Activated T-helper 1 cell treated with anti-CD3 and anti-CD28 coated beads, Interleukin-2, amount 50 U/mL, for 16 hours (primary cell): Measurements from ENCODE around the gene CD226.
"Not testable (repeated sequence)": the region's sequence is repeated elsewhere in the genome, so short reads cannot be mapped to it uniquely, and the experiment has no call there.

ENCODE experiments used
- DNase-seq, 2 donors: peaks; one replicate each; pipeline ENCODE4 v3.0.0-alpha.2; 2020; ENCODE audit warnings: low read depth in 1 of 2, low spot score in 1 of 2

The CD226 gene

DNA sequence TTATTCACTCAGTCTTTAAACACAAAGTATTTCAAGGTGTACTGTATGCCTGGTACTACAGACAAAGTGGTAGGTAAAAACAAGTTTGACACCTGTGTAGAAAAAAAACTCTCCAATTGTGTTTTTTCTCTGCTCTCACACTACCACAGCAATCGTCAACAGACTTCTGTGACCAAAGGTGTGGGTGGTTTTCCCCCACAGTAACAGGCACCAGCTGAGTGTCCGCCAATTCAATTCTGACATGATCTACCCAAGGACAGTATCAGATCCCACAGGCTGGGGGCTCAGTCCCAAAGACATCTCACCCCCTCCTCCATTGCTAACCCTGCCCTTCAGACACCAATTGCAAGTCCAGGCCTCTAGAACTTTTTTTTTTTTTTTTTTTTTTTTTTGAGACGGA, 71.2 kb downstream of the CD226 start:
- no peak for DNase-seq

DNA sequence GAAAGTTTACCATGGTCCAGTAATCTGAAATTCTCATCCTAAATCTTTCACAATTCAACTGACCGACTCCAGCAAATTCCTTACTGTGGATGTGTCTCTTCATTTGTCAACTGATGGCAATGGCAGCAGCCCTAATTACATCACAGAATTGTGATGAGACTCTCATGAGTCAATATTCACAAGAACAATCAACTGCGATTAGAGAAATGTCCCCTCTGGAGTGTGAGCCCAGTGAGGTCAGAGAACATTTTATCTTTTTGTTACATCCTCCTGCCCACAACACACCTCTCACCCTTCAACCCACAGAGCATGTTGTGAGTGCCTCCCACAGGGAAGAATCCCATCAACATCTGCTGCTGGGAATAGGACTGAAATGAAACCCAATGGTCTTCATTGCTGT, 73.6 kb downstream of the CD226 start:
- no peak for DNase-seq

DNA sequence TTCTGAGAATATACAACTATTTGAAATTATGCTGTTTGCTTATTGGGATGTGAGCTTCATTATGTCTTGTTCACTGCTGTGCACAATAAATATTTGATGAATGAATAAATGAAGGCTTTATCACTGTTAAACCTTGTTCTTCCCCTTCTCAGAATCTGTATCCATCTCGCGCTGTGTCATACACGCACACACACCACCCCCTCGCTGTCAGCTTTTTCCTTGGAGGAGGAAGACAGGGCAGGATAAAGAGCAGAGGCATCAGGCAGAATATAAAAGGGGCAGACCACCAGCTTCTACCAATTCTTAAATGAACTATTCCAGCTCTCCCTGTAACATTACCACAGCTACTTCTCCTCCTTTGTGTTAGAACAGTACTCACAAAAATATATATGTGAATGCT, 75.0 kb downstream of the CD226 start:
- no peak for DNase-seq

DNA sequence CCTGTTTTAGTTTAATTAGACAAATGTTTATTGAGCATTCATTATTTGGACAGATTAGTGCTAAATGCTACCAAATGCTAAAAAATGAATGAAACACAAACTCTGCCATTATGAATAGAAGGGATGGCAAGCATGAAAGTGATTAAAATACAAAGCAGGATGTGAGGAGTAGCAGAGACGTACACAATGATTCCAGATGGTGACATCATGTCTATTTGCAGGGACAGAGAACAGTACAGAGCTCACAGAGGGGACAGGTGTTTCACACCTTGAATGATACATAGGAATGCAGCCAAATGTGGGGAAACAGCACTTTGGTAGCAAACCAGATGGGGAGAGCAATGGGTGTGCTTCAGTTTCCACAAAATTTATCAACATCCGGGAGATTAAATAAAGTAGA, 76.3 kb downstream of the CD226 start:
- DNase-seq, result no peak

DNA sequence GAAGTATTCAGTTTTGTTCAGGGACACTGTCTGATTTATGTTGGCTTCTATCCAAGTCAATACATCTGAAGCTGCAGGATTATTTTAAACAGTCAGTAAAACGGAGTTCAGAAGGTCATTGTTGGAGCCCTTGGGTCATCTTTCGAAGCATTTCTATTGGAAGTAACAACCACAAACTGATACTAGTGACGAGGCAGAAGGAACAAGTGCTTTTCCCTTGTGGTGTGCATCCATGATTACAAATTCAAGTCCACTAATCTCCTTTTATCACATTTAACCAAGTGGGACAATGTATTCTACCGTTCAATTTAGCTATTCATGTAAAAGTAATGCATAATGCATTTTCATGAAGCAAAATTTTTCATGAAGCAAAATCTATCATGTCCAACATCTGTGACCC, 76.9 kb downstream of the CD226 start:
- no peak for DNase-seq

DNA sequence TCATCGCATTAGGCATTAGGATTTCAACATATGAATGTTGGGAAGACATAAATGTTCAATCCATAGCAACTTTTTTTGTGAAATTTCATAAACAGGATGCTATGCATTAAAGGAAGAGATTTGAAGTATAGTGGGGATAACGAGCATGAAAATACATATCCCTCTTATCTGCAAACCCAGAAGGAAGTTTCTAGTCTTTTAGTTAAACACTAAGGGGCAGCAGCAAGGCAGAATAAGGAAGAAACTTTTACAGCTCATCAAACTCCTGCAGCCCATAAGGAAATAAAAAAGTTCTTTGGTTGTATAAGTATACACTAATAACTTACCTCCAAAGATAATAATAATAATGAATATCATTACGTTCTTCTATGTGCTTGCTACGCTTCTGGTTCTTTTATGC, 81.5 kb downstream of the CD226 start:
- DNase-seq, result no peak

DNA sequence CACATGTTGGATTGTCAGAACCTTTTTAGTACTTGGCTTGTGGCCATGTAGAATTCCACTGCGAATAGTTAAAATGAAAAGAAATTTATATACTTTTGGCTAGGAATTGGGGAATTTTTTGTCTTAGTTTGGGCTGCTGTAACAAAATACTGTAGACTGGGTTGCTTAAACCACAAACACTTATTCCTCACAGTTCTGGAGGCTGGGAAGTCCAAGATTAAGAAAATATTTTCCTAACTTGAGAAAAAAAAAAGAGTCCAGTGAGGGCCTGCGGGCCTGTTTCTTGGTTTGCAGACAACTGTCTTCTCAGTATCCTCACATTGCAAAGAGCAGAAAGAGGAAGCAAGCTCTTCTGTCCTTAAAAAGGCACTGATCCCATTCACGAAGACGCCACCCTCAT, 81.9 kb downstream of the CD226 start:
- no peak for DNase-seq

DNA sequence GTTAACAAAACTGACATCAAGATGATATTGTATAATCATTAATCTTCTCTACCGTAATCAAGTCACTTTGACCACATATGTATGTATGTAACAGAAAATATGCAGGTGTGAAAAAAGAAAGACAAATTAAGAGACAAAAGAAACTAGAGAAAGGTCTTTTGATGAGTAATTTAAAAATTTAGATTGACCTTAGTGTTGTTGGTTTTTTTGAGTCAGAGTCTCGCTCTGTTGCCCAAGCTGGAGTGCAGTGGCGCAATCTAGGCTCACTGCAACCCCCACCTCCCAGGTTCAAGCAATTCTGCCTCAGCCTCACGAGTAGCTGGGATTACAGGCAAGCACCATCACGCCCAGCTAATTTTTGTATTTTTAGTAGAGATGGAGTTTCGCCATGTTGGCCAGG, 82.9 kb downstream of the CD226 start:
- DNase-seq, result not testable (repeated sequence)

DNA sequence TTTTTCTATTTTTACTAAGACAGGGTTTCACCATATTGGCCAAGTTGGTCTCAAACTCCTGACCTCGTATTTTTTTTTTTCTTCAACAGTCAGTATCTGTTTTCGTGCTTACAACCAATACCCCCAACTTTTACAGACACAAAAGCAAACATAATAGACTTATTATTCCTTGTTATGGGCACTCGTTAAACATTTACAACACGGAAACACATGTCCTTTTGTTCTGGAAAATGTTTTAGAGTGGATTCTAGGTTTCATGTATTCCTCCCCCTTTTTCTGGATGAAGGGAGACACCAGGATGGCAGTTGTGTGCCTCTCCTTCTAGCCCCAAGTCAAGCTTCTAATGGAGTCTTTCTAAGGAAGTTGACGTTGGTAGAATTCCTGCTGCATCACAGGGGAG, 88.8 kb downstream of the CD226 start:
- DNase-seq, result no peak

DNA sequence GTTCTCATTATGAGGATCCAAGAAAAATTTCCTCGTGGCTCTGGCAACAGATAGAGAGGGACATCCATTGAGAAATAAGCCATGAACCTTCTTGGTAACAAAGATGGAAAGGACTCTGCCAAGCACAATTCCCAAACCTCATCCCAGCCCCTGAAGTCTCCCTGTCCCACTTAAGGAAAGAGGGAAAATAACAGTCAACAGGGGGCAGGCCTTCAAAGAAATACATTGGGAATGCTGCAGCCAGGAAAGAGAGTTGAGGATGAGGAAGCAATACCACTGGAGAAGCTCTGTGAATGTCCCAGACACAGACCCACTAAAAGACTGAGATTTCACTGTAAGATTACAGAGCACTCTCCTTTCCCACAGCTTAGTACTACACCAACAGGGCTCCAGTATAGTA, 93.2 kb downstream of the CD226 start:
- no peak for DNase-seq

DNA sequence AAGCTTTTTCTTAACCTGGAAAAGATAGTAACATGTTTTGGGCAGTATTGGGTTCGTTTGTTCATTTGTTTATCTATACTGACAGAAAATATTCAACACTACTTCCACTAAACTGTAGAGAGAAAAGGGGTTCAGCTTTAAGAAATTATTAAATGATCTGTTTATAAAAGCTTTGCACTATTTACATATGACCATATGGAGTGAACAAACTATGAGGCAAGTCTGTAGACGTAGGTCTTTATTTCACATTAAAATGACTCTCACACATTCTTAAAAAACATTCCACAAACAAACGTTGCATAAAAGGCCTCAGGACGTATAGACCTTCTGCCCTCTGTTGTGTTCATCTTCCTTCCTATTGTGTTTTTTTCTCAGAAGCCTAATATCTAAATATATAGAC, 94.6 kb downstream of the CD226 start:
- no peak for DNase-seq

DNA sequence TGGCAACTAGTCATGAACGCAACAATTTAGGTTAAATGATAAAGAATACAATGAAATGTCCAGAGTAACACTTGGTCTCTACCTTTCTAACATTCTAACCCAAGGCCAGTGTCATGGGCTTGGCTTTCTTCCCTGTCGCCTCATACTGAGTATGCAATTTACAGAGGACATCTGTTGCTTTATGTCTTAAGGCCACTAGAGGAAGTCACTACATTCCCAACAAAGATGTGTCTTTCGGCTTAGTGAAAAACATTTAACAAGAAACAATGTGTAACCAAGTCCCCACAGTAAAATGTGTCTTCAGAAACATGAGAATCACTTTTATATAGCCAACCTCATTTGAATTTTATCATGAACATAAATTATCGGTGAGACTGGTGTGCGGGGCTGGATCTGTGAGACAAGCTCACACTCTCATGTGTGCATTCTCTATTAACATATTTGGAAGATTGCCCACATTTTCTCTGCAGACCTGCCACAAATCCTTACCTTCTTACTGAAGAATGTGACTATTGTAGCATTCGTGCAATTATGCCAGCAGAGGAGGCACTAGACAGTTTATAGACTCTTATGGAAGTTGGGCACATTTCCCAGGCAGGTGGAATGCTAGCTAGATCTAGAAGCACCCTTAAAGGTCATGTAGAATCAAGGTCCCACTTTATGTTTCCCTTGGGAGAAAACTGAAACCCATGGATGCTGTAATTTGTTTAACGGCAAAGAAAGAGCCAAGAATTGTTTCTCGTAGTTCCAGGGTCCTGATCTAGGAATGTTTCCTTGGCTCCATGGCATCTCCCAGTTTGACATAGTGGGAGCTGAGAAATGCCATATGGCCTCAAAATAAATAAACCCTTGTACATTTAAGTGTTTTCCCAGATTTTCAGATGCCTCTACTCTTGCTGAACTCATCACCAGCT, 101.8 kb downstream of the CD226 start:
- DNase-seq, result no peak

DNA sequence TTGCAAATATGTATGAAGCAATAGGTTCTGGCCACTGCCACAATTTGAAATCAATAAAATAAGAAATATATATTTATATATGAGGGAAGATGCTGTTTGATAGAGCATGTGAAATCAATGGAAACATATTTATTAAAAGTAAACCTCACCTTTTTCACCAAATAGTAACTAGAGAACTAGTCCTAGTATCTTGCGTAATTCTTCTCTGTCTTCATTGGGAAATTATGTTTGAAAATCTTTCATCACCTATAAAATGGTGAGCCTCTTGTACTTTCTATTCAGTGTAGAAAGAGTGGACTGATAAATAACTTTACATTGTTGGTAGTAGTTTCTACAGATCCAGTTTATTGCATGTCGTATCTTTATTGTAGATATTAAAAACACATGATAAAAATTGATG, 103.0 kb downstream of the CD226 start:
- DNase-seq, result no peak

DNA sequence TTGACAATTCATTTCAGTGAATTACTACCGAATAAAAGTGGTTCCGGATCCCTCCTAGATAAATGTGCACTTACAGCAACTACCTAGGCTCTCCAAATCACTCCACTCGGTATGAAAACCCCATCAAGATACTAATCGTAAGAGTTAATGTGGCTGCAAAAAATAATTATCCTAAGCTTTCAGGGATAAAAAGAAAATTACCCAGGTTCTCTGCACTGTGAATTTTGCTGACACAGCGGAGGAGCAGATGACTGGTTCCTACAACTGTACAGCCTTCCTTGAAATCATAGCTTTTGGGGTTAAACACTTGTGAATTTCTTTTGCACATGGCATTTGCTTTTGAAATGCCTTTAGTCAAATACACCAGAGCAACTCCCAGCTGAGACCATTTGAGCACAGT, 104.7 kb downstream of the CD226 start:
- DNase-seq, result no peak

DNA sequence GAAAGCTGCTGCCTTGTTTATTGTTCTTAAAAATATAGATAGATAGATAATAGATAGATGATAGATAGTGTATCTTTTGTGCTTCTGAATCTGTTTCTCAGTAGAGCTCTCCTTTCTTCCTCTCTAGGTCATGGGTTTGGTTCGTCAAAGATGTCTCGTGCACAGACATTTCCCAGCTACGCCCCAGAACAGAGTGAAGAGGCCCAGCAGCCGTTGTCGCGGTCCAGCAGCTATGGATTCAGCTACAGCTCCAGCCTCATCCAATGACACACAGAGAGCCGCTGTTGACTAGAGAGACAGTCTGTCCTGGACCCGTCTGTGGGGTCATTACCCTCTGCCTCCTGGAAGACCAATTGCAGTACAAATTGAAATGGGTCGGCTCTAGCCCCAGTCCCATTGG, 106.6 kb downstream of the CD226 start:
- no peak for DNase-seq

DNA sequence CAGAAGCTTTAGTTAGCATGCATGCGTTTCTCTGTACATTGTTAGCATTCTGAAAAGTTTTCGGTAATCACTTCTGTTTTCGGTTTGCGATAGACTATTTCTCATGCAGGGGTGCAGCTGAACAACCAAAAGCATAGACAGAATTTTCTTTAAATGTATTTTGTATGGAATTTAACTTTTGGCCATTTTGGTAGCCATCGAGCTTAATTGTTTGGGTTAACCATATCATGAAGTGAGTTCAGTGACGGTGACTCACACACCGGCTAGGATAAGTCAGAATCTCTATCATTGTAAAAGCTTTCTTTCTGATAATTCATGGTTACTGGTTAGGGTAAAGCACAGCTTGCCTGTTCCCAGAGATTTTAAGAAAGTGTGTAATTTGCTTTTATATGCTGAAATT, 107.2 kb downstream of the CD226 start:
- no peak for DNase-seq

DNA sequence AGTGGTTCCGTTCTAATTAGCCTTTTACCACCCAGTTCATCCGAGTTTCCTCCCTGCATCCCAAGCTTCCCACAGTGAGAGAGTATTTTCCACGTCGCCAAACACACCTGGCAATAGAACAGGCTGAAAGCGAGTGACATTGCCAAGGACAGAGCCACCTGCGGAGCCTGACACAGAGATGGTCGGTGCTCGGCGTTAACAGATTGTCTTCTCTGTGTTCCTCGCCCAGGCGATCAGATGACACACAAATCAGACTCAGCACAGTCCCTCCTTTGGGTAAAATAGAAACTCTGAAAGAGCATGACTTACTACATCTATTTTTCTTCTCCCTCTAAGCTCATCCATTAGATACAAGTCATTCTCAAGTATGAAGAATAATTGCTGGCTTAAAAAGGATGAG, 107.7 kb downstream of the CD226 start:
- DNase-seq, result no peak

DNA sequence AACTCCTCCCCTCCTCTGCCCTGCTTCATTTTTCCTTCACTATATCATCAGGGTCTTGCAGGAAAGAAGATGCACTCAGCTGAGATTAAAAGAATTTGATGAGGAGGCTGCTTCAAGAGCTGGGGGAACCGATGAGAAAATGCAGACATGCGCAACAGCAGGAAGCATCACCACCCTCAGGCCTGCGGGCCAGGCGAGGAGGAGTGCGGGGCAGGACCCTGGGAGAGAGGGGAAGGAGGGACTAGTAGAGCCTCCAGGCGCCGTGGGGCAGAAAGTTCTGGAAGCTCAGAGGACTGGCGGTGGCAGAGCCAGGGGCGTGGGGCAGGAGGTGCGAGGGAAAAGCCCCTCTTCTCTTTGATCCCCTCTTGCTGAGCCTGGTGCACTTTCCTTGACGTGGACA, 108.2 kb downstream of the CD226 start:
- no peak for DNase-seq

DNA sequence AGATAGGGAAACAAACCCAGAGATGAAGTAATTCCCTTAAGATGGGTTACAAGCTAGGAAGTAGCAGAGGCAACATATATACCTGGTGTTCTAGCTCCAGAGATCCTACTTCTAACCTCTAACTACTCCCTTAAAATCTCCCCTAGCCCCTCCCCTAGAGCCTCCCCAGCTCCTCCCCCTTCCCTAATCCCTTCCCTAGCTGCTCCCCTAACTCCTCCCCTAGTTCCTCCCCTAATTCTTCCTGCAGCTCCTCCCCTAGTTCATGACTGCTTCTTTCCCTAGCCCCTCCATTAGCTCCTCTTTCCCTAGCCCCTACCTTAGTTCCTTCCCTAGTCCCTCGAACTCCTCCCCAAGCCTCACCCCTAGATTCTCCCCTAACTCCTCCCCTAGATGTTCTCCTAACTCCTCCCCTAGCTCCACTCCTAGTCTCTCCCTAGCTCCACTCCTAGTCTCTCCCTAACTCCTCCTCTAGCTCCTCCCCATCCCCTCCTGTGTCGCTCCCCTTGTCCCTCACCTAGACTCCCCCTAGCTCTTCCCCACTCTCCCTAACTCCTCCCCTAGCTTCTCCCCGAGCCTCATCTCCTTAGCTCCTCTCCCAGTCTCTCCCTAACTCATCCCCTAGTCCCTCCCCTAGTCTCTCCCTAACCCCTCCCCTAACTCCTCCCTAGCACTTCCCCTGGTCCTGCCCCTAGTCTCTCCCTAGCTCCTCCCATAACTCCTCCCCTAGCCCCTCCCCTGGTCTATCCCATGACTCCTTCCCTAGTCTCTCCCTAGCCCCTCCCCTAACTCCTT, 108.9 kb downstream of the CD226 start:
- DNase-seq, result no peak

DNA sequence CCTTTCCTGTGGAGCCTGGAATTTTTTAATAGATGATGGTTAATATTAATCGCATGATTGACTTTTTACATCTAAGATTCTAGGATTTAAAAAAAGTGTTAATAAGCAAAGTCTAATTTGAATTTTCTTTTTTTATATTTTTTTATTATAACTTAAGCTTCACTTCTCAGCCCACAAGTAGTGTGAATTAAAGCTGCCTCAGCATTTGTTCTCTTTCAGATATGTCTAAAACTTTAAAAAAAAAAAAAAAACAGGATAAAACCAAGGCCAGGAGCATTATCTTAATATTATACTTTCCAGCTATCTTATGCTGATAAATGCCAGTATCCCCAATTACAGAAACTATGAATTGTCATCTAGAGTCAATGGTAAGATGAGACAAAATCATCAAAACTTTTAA, 109.7 kb downstream of the CD226 start:
- DNase-seq, result no peak

DNA sequence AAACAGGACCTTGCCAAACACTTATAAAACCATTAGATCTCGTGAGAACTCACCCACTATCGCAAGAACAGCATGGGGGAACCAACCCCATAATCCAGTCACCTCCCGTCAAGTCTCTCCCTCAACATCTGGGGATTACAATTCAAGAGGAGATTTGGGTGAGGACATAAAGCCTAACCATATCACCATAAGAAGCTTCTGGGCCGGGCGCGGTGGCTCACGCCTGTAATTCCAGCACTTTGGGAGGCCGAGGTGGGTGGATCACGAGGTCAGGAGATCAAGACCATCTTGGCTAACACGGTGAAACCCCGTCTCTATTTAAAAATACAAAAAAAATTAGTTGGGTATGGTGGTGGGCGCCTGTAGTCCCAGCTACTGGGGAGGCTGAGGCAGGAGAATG, 112.7 kb downstream of the CD226 start:
- not testable (repeated sequence) for DNase-seq

DNA sequence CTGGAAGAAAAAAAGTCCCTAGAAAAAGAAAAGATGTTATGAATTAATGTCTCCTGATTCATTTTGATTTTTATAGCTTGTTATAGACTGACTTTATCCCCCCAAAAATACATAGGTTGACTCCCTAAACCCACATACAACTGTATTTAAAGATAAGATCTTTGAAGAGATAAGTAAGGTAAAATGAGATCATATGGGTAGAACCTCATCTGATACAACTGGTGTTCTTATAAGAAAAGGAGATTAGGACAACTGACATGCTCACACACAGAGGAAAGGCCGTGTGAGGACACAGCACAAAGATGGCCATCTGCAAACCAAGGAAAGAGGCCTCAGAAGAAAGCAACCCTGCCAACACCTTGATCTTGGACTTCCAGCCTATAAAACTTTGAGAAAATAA, 117.5 kb downstream of the CD226 start:
- no peak for DNase-seq

DNA sequence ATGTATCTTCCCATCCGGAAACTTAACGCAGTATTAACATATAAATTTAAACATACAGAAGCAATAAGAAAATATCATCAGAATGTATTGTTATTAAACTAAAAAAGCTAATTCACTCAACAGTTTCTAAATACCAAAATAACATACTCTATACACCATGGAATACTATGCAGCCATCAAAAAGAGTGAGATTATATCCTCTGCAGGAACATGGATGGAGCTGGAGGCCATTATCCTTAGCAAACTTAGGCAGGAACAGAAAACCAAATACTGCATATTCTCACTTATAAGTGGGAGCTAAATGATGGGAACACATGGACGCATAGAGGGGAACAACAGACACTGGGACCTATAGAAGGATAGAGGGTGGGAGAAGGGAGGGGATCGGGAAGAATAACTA, 127.1 kb downstream of the CD226 start:
- no peak for DNase-seq
